HuH-7 (cell line): ENCODE measurements around the gene RPS19.
"Not testable (repeated sequence)": the region's sequence is repeated elsewhere in the genome, so short reads cannot be mapped to it uniquely, and the experiment has no call there.

Experiments used
- DNase-seq: peaks from one replicate; pipeline ENCODE4 v3.0.0; 2011; ENCODE audit warnings: low spot score

RPS19 gene

DNA sequence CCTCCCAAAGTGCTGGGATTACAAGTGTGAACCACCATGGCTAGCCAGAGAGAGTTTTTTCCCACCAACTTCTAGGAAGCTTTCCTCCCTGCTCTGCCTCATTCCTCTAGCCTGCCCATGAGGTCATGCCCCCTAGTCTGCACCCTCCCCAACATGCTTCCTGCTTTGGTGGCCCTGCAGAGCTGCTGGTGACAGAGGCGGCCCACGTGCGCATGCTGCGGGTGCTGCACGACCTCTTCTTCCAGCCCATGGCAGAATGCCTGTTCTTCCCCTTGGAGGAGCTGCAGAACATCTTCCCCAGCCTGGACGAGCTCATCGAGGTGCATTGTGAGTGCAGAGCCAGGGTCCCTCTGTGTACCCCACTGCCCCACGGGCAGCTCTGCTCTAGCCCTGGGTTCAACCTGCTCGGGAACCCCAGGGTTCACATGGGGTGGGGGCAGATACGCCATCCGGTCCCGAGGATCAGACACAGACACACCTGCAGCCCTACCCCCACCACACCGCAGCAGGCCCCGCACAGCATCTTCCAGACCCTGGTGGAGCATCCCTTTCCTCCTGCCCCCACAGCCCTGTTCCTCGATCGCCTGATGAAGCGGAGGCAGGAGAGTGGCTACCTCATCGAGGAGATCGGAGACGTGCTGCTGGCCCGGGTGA, 41.8 kb downstream of the RPS19 start:
- no peak for DNase-seq

DNA sequence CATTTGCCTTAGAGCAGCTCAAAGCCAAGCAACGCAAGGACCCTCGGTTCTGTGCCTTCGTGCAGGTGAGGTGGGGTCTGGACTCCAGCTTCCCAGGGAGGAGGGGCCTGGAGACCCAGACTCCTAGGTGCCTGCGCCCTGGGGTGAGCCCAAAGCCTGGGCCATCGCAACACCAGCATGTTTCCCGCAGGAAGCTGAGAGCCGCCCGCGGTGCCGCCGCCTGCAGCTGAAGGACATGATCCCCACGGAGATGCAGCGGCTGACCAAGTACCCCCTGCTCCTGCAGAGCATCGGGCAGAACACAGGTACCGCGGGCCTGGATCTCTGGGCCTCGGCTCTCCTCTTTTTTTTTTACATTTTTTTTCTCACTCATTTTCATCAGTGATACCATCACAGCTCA, 42.5 kb downstream of the RPS19 start:
- DNase-seq, result no peak

DNA sequence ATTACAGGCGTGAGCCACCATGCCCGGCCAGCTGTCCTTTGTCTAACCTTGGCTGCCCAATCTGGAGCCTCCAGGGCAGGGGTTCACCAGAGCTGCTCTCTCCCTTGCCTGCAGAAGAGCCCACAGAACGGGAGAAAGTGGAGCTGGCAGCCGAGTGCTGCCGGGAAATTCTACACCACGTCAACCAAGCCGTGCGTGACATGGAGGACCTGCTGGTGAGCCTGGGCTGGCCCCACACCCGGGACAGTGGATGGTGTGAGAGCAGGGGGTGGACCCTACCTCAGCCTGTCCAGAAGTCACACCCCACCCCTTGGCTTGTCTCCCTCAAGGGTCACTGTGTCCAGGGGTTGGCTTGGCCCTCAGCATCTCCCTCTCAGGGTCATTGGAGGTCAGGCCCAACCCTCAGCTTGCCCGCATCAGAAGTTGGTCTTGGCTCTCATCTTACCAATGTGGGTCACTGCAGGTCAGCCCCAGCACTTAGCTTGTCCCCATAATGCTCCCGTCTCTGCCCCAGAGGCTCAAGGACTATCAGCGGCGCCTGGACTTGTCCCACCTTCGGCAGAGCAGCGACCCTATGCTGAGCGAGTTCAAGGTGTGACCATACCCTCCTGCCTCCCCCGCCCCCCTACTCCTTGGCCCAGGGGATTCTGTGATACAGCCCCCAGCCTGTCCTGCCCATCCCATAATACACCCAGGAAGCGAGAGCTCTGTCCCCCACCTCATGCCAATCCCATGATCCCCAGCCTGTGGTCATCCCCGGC, 43.3 kb downstream of the RPS19 start:
- no peak for DNase-seq

DNA sequence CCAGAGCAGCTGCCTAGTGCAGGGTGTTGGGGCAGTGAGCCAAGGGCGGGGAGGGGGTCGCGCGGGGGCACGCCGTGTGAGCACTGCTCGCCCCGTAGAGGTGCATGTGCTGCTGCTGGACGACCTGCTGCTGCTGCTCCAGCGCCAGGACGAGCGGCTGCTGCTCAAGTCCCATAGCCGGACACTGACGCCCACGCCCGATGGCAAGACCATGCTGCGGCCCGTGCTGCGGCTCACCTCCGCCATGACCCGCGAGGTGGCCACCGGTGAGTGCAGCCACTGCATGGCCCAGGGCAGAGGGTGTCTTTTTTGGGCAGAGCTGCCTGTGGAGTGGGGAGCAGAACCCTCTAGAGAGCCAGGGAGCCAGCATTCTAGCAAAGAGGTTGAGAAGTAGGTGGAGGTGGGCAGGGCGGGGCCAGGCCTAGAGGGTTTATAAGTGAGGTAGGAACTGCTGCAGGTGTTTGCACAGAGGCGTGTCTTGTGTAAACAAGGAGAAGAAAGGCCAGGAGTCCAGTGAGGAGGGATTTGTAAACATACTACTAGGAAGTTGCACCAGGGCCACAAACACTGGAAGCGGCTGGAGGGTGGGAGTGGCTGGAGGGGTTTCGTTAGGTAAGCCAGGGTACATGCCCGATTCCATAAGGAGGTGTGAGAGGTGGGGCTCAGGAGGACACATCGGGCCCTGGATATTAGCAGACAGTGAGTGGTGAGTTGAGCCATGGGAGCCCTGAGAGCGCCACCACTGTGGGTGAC, 44.2 kb downstream of the RPS19 start:
- DNase-seq, result peak; percentile 99

DNA sequence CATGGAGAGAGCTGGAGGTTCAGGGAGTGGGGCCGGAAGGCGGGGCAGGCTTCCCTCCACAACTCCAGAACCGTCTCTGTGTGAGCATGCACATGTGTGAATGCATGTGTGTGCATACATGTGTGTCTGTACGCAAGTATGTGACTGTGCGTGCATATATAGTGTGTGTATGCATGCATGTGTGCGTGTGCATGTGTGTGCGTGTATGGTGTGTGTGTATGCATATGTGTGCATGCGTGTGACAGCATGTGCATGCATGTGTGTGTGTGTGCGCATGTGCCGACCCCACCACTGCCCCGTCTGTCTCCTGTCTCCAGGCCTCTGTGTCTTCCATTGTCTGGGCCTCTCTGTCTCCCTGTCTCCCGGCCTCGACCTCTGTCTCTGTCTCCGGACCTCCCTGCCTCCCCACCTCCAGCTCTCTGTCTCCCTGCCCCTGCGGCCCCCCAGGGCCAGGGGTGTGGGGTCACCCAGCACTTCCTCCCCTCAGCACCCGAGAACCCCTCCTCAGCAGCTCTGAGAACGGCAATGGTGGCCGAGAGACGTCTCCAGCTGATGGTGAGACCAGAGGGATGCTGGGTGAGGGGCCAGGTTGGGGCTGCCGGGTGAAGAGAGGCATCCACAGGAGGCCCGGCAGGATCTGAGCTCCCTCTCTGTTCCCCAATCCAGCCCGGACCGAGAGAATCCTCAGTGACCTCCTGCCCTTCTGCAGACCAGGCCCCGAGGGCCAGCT, 45.4 kb downstream of the RPS19 start:
- no peak for DNase-seq

DNA sequence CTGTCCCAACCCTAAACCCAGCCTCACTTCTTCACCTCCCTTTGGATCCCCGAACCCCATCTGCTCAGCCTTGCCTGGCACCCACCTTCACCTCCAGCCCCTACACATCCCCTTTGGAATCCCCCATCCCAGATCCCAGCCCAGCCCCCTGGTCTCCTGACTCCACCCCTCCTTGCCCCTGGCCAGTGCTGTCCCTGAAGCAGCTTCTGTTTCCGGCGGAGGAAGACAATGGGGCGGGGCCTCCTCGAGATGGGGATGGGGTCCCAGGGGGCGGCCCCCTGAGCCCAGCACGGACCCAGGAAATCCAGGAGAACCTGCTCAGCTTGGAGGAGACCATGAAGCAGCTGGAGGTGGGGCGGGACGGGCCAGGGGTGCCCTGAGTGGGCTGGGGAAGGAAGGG, 46.2 kb downstream of the RPS19 start:
- no peak for DNase-seq

DNA sequence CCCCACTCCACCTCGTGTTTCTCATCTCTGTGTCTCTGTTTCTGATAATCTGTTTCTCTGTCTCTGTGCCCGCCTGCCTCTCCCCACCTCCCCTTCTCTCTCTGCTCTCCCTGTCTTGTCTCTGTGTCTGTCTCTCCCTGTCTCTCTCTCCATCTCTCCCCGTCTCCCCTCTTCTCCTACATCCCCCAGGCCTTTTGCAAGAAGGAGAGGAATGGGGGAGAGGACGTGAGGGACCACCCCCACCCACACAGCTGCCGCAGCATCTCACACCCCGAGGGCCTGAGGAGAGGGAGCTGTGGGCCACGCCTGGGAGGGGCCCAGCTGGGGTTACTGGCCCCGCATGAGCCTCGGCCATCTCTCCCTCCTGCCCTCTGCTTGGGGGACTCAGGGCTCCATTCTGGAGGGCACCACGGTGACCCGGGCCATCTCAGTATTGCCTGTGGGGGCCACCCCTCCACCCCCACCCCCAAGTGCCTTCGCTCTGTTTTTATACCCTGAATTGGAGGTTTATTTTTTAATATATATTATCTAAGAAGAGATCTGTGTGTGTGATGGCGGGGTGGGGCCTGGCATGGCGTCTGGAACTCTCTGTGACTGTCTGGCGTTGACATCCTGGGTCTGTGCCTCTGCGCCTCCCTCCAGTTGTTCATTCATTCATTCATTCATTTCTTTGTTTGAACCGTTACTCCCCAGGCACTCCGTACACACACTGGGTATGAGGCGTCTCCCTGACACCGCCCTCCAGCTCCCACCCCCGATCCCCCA, 47.0 kb downstream of the RPS19 start:
- DNase-seq, result no peak

DNA sequence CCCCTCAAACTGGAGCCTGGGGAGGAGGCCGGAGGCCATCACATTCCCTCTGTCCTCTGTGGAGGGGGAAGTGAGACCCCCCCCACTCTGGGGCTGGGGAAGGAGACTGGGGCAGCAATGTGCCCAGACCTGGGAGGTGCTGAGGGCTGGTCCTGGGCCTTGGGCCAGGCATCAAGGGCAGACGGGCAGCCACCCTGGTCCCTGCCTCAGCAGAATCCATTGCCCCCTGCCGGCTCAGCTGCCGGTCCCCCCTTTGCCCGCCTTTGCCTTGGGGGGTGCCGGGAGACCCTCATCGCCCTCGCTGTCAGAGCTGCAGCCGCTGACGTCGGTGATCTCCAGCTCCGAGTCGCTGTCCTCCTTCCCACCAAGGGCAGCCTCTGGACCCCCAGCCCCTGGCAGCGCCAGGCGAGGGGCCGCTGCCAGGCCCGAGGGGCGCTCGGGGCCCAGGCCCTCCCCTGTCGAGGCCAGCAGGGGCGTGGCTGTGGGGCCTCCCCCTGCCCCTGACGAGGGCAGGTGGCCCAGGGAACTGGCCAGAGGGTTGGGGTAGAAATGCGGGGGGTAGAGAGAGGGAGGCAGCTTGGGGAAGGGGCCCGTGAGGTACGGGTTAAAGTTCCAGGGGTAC, 48.0 kb downstream of the RPS19 start:
- no peak for DNase-seq

DNA sequence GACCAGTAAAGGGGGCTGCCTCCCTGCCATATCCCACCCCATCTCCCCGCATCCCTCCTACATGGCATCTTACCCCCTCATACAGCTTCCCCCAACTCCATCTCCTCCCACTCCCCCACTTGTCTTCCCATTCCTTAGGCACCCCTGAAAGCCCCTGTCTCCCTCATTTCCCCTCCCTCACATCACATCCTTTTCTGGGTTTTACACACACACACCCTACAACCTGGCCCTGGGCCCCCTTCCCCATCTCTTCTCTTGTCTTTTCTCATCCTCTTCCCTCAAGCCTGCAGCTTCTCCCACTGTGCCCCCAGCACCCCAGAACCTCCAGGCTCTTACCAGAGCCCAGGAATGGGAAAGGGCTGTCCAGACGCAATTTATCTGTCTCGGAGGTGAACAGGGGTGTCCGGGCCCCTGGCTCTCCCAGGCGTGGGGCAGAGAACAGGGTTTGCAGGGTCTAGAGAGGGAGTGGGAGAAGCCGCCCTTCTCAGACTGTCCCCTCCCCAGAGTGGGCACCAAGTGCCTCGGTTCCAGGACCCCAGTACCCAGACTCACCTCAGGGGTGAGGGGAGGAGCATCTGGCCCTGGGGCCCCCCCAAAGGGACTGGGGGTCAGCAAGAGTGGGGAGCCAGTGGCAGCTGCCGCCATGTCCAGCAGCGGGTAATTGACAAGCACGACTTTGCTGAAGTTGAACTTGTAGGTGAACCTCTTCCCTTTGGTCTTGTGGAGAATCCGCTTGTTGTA, 48.8 kb downstream of the RPS19 start:
- no peak for DNase-seq

DNA sequence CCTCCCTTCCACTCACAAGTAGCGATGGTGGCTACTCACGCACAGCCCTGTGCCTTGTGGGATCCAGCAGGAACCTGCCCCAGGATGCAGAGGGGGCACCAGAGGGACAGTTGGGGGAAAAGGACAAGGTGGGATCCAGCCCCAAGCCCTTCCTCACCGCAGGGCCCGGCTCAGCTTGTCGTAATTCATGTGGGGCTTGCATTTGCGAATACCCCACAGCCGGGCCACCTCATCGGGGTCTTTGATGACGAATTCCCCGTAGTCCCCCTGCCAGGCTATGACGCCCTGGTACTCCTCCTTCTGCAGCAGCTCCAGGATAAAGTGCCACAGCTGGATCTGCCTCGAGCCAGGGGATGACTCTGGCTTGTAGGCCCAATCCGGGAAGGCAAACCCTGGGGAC, 49.7 kb downstream of the RPS19 start:
- no peak for DNase-seq

DNA sequence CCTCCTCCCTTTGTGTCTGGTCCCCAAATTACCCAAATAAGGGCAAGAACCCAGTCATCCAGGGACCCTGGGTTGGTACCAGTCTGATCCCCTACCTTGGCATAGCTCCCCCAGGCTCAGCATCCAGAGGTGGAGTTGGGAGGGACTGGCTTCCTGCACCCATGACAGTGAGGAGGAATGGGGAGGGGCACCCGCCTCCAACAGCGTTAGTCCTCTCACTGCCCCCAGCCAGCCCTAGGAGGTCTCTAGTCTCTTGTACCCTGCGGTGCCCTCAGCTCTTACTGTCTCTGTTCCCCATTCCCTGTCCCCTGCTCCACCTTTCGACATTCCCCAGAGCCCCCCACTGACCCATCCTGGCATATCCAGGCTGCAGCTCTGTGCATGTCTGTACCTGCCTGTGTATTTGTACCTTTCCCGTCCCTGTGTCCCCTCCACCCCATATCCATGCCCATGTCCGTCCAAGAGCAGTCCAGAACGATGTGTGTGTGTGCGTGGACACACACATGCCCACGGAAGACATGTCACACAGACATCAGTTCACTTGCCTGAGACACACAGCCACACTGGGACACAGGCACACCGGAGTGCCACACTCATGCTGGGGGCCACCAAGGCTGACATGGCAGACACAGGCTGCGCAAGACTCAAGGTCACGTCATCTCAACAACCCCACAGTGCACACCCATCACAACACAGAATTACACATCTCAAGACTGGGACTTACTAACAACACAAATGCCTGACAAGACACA, 50.4 kb downstream of the RPS19 start:
- DNase-seq, result no peak

DNA sequence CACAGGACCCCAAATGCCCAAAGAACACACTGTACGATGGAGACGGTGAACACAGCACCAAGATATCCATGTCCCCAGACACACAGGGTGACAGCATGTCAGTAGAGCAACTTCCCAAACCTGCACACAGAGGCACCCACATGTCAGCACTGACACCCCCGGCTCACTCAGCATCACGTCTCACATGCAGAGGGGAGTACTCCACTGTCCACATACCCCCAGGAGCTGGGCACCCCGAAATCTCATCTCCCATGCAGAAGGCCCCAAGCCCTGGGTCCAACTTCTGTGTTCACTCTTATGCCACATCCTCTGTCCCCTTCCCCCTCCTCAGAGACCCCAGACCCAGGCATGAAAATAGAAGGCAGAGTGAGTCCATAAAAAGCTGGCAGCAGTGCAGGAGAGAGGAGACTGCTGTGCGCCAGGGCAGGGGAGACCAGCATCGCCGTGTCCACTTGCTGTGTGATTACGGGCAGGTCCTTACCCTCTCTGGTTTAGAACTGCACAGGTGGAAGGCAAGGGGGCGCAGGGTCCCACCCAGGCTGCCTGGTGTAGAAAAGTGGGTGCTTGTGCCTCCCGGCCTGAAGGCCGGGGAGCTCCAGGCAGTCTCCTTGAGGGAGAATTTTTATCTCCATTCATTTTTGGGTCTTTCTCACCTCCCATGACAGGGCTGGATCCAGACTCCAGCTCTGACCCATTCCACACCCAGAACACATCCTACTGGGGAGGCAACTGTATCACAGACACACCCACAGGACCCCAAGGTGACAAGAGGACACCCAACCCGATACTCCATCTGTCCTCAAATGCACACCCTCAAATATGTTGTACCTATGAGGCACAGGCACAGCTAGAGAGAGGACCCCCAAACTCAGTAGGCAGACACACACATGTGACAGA, 51.2 kb downstream of the RPS19 start:
- no peak for DNase-seq

DNA sequence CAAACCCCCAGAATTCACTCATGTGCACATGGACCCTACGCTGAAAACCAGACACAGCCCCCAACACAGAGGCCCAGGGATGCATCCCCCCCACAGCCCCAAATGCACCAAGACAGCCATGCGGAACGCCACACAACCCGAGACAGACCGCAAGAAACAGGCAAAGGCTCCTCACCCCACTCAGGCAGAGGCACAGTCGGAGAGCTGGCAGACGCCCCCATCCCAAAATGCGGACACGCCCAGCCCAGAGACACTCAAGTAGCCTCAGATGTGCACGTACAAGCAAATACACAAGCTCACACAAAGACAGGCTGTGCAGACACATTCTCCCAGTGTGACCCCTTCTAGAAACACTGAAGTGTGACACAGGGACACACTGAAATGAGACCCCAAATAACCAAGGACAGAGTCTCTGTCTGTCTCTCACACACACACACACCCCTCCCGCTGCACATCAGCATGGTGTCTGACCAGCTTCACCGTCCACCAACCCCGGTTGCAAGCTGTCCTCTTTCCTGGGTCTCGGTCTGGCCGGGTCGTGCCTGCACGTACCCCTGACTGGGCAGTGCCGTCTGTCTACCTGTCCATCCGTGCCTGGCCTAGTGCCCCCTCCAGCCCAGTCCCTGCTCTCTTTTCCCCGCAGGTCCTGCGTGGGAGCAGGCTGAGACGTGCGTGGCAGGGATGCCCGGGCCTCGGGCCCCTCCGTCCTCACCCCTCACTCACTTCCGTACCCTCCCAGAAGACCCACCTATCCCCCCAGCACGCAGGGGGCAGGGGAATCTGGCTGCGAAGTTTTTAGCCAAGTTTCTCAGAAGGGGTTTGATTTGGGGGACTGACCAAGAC, 52.1 kb downstream of the RPS19 start:
- no peak for DNase-seq

DNA sequence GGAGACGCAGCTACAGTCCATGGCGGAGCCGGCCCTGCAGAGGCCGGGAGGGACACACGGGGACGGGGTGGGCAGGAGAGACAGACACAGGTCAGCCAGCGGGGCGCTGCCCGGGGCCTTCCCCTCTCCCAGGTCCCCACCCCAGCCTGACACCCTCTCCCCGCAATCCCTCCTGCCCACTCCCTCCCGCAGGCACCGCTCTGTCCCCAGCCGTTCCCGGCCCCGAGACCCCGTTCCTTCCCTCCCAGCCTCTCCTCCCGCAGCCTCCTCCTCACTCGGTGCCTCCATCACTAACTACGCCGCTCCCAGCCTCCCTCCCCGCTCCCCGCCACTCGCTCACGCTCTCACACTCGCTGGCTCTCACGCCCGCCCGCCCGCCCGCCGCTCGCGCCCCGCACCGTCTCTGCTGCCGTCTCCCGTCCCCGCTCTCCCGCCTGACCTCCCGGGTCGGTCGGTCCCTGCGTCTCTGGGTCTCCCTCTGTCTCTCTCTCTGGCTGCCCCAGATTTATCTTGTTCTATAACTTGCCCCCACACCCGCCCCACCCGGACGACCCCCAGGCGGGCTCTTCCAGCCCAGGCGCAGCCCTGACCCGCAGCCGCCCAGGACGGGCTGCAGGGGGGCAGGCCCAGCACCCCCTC, 53.0 kb downstream of the RPS19 start:
- DNase-seq, result no peak

DNA sequence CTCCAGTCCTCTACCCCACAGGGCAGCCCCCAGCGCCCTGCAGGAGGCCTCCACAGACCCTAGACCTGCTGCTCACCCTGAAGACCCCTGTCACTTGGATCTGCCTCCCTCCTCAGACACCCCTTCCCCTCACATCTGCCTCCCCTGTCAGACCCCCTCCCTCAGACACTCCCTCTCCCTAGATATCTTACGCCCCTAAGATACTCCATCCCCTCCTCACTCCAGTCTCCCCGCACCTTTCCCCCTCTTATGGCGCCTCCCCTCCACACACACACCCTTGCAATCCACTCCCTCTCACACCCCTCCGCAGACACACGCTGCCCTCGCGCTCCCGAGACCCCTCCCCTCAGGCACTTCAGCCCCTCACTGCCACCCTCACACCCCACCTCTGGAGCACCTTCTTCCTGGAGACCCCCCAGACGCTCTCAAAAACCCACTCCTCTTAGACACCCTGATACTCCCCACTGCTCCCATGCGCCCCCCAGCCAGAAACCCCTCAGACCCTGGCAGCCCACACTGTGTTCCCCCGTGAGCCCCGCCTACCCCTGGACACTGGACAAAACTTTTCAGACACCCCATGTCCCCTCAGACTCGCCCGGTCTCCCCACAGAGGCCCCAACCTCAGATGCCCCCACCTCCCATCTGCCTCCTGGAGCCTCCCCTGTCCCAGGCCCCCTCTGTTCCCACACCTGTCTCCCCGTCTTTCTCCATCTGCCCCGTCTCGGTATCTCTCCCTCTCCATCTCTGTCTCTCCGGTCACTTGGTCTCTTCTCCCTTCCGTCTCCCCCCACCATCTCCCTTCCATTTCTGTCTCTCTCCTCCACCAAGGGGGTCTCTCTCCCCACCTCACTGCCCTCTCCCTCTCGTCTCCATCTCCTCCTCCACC, 53.7 kb downstream of the RPS19 start:
- DNase-seq, result no peak

DNA sequence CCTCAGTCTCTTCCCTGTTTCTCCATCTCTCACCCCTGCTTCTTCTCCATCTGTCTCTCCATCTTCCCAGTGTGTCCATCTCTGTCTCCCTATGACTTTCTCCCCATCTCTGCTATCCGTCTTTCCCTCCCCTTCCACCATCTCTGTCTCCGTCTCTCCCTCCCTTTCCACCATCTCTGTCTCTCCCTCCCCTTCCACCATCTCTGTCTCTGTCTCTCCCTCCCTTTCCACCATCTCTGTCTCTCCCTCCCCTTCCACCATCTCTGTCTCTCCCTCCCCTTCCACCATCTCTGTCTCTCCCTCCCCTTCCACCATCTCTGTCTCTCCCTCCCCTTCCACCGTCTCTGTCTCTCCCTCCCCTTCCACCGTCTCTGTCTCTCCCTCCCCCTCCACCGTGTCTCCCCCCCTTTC, 54.4 kb downstream of the RPS19 start:
- not testable (repeated sequence) for DNase-seq
